ENCODE measurements around the gene ROR2. TPM values are rescaled to one million over a fixed set of nuclear protein-coding genes. Genes with fewer than 3 reads are reported as not detected.

ROR2 gene
- total RNA-seq, 2 donors from 2014 or later = 0.21 to 0.68 TPM

DNA sequence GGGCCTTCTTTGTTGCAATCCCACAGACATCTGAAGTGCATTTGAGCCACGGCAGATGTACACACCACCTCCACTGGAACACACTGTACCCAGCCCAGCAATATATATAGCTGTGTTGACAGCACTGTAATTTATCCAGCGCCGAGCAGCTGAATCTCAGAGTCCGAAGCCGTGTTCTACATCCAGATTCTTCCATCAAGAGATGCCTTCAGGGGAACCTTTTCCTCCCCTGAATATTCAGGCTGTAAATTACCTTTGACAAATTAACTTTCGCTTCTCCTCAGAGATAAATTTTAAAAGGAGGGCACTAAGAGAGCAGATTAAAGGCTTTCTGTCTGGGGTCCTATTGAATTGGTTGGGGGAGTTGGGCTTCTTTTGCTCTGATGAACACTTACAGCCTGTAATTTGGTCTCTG, 76.4 kb downstream of the ROR2 start:
- DNase-seq (ENCODE audit: low spot score) (no peak), ATAC-seq (ENCODE audit: insufficient number of reproducible peaks, low FRiP score, low read depth) (no peak)
- Histone ChIP-seq H3K36me3 (no peaks in the 10 kb centered on the region), H3K9me3 (no peaks in the 10 kb centered on the region), H3K27me3 (replicated peaks; ENCODE audit: insufficient read depth) (no peaks in the 10 kb centered on the region), H3K4me3 (no peak overlapping the region), H3K27ac (no peak overlapping the region), H3K4me1 (ENCODE audit: control insufficient read depth in 1 of 2, low read depth in 2 of 2) (no peaks in the 10 kb centered on the region)
- TF ChIP-seq, protein P1, sequence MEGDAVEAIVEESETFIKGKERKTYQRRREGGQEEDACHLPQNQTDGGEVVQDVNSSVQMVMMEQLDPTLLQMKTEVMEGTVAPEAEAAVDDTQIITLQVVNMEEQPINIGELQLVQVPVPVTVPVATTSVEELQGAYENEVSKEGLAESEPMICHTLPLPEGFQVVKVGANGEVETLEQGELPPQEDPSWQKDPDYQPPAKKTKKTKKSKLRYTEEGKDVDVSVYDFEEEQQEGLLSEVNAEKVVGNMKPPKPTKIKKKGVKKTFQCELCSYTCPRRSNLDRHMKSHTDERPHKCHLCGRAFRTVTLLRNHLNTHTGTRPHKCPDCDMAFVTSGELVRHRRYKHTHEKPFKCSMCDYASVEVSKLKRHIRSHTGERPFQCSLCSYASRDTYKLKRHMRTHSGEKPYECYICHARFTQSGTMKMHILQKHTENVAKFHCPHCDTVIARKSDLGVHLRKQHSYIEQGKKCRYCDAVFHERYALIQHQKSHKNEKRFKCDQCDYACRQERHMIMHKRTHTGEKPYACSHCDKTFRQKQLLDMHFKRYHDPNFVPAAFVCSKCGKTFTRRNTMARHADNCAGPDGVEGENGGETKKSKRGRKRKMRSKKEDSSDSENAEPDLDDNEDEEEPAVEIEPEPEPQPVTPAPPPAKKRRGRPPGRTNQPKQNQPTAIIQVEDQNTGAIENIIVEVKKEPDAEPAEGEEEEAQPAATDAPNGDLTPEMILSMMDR (IDR thresholded peaks at IDR 0.05) = no peak

DNA sequence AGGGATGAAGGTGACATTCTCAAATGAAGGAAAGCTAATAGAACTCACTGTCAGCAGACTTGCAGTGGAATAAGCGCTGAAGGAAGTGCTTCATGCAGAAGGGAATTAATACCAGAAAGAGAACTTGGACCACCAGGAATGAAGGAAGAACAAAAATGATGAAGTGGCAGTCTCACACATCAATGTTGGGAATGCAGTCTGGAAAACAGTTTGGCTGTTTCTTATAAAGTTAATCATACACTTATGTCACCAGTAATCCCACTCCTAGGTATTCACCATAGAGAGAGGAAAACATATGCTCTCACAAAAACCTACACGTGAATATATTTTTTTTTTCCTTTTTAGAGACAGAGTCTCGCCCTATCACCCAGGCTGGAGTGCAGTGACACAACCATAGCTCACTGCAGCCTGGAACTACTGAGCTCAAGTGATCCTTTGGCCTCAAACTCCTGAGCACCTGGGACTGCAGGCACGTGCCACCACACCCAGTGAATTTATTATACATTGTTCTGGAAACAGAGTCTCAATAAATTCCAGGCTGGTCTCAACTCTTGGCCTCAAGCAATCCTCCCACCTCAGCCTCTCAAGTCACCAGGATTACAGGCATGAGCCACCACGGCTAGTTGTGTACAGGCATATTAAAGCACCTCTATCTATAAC, 81.2 kb downstream of the ROR2 start:
- TF ChIP-seq, protein P1 (IDR thresholded peaks at IDR 0.05) = no peak
- Histone ChIP-seq H3K27me3 (replicated peaks; ENCODE audit: insufficient read depth) (no peaks in the 10 kb centered on the region), H3K36me3 (no peaks in the 10 kb centered on the region), H3K27ac (no peak overlapping the region), H3K4me3 (no peak overlapping the region), H3K9me3 (no peaks in the 10 kb centered on the region), H3K4me1 (ENCODE audit: control insufficient read depth in 1 of 2, low read depth in 2 of 2) (no peaks in the 10 kb centered on the region)
- ATAC-seq (ENCODE audit: insufficient number of reproducible peaks, low FRiP score, low read depth) (no peak), DNase-seq (ENCODE audit: low spot score) (no peak)

DNA sequence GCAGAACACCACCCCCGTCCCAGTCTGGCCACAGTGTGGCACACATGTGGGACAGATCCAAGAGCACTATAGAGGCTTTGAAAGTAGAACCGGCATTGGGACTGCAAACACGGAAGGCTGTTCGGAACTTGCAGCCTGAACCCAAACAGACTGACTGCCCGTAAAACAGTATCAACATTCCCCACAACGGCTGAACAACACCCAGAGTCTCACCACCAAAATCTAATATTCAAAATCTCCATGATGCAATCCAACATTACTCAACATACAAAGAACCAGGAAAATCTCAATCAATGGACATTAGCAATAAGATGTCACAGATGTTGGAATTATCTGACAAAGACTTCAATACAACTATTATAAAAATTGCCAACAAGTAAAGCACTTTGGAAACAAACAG, 82.3 kb downstream of the ROR2 start:
- H3K4me1 ChIP-seq (ENCODE audit: control insufficient read depth in 1 of 2, low read depth in 2 of 2) = no peaks in the 10 kb centered on the region
- H3K9me3 ChIP-seq = no peaks in the 10 kb centered on the region
- H3K36me3 ChIP-seq = no peaks in the 10 kb centered on the region
- no peak overlapping the region for H3K4me3 ChIP-seq
- H3K27ac ChIP-seq = no peak overlapping the region
- TF ChIP-seq, protein P1 (IDR thresholded peaks at IDR 0.05) = no peak
- no peak for DNase-seq (ENCODE audit: low spot score)
- no peak for ATAC-seq (ENCODE audit: insufficient number of reproducible peaks, low FRiP score, low read depth)
- no peaks in the 10 kb centered on the region for H3K27me3 ChIP-seq (replicated peaks; ENCODE audit: insufficient read depth)

DNA sequence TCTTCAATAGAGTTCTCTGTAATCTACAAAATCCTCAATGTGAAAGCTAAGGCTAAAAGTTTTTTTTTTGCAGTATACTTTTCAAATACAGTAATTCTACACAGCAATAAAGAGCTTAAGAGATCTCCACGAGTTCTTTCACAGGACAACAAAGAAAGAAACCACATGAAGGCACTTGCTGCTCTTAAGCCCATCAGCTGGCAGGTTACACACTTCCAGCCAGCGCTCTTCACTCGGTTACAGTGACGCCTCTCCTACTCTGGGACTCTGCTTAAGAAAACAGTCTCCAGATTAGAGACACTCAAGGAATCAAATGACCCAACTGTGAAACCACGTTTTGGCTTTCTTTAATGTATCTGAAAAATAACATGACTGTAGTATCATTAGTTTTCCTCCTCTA, 85.0 kb downstream of the ROR2 start:
- H3K4me3 ChIP-seq = no peak overlapping the region
- no peaks in the 10 kb centered on the region for H3K27me3 ChIP-seq (replicated peaks; ENCODE audit: insufficient read depth)
- H3K4me1 ChIP-seq (ENCODE audit: control insufficient read depth in 1 of 2, low read depth in 2 of 2) = no peaks in the 10 kb centered on the region
- no peak overlapping the region for H3K27ac ChIP-seq
- ATAC-seq (ENCODE audit: insufficient number of reproducible peaks, low FRiP score, low read depth) (no peak), DNase-seq (ENCODE audit: low spot score) (no peak)
- H3K36me3 ChIP-seq = no peaks in the 10 kb centered on the region
- TF ChIP-seq, protein P1 (IDR thresholded peaks at IDR 0.05) = no peak
- no peaks in the 10 kb centered on the region for H3K9me3 ChIP-seq

DNA sequence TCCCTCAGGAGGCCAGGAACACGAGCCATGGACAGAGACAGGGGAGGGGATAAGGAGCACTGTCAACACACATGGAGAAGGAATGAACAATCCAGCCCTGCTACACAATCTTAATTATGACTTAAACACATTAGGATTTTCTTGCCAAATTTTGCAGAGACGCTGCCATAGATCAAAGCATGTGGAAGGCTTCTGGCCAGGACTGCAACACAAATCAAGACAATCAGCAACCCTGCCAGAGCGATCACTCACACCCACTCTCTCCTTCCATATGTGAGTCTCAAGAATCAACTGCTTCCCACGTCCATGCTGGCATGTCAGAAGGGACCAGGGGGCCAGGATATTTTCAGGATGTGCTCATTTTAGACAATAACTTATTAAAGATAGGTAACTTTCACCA, 85.6 kb downstream of the ROR2 start:
- TF ChIP-seq, protein P1 (IDR thresholded peaks at IDR 0.05) = no peak
- Histone ChIP-seq H3K27me3 (replicated peaks; ENCODE audit: insufficient read depth) (no peaks in the 10 kb centered on the region), H3K4me3 (no peak overlapping the region), H3K27ac (no peak overlapping the region), H3K36me3 (no peaks in the 10 kb centered on the region), H3K4me1 (ENCODE audit: control insufficient read depth in 1 of 2, low read depth in 2 of 2) (no peaks in the 10 kb centered on the region), H3K9me3 (no peaks in the 10 kb centered on the region)
- ATAC-seq (ENCODE audit: insufficient number of reproducible peaks, low FRiP score, low read depth) (no peak), DNase-seq (ENCODE audit: low spot score) (no peak)

All from thoracic aorta (tissue), 2 donors.